Choroid plexus epithelial cell (primary cell): Measurements from ENCODE around the gene AGPAT1.
"Not testable (repeated sequence)": the region's sequence is repeated elsewhere in the genome, so short reads cannot be mapped to it uniquely, and the experiment has no call there.

Source experiments
- DNase-seq: peaks from one replicate; pipeline ENCODE4 v3.0.0-alpha.2; 2010; ENCODE audit warnings: low read depth
- H3K4me3 ChIP-seq: 2 replicates; pipeline ENCODE4 v1.5.1; 2011; ENCODE audit warnings: low read depth, mild to moderate bottlenecking, control low read depth, low read length, moderate library complexity
- CTCF ChIP-seq: conservative IDR thresholded peaks from 2 replicates; pipeline ENCODE4 v1.5.1; 2011; ENCODE audit warnings: low read depth, mild to moderate bottlenecking, control low read depth, inconsistent platforms, low read length, moderate library complexity

AGPAT1 gene

GRCh38 chr6:32148289-32149091 is 27.4 kb downstream of the AGPAT1 start:
- DNase-seq: peak; percentile 78
- H3K4me3 ChIP-seq: peak overlapping the region; percentile 47
- peak; percentile 45 for TF ChIP-seq CTCF

- no peak for TF ChIP-seq CTCF
- no peak for DNase-seq
- no peak overlapping the region for H3K4me3 ChIP-seq
Observed at GRCh38 chr6:32147401-32148132, 28.3 kb downstream of the AGPAT1 start.

- no peak for TF ChIP-seq CTCF
- H3K4me3 ChIP-seq: no peak overlapping the region
- no peak for DNase-seq
Observed at GRCh38 chr6:32146687-32147086, 29.2 kb downstream of the AGPAT1 start.

- H3K4me3 ChIP-seq: no peak overlapping the region
- no peak for TF ChIP-seq CTCF
- DNase-seq: no peak
Observed at GRCh38 chr6:32146287-32146686, 29.6 kb downstream of the AGPAT1 start.

- not testable (repeated sequence) for DNase-seq, H3K4me3 ChIP-seq
Observed at GRCh38 chr6:32144238-32144637, 31.6 kb downstream of the AGPAT1 start.

- TF ChIP-seq CTCF: no peak
- no peak for DNase-seq
- H3K4me3 ChIP-seq: no peak overlapping the region
Observed at GRCh38 chr6:32140420-32141046, 35.4 kb downstream of the AGPAT1 start.

GRCh38 chr6:32139590-32139989 is 36.3 kb downstream of the AGPAT1 start:
- H3K4me3 ChIP-seq: no peak overlapping the region
- DNase-seq: no peak
- no peak for TF ChIP-seq CTCF
